PC-3 (cell line): ENCODE results near the gene EPHB2.

Experiments used
- CTCF ChIP-seq: fragments of 300-600 bp; sonication (generic); conservative IDR thresholded peaks from 2 replicates; pipeline ENCODE4 v1.5.1; 2017; ENCODE audit warnings: antibody characterized with exemption, low read depth, mild to moderate bottlenecking, low read length
- EZH2 ChIP-seq: fragments of 300-600 bp; sonication (generic); IDR thresholded peaks from one replicate; pipeline ENCODE4 v1.6.1; 2017; ENCODE audit warnings: antibody characterized with exemption, mild to moderate bottlenecking, low read length; ENCODE audit not compliant: unreplicated experiment

GRCh38 chr1:22895357-22895756 is 184.7 kb downstream of the EPHB2 start:
- TF ChIP-seq CTCF (no peak), EZH2 (no peak)
